ENCODE results near the gene RBL1.

DNA sequence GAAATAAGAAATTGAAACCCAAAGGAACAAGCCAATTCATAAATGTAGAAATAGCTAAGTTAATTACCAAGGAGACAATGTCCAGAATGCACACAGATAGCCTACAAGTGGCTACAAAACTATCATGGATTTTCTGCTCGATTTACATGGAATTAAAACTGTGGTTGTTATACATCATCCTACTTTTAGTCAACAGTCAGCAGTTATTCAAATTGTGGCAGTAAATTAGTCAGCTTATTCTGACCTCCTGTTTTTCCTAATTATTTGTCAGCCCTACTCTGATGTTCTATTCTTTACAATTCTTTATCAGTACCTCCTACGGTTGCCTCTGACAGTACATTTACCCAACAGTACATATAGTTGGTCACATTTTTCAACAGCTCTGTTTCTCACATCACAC lies 29.6 kb downstream of the RBL1 start:
- TF ChIP-seq POLR2AphosphoS5 (IDR thresholded peaks at IDR 0.05) (no peak), CTCF (IDR thresholded peaks at IDR 0.05) (no peak)

Data from gastroesophageal sphincter (tissue), 3 donors.